Measurements from ENCODE around the gene SCN3B. TPM values are rescaled to one million over a fixed set of nuclear protein-coding genes. Genes with fewer than 3 reads are reported as not detected.

The SCN3B gene
- total RNA-seq, 1 donor from 2014 or later, result 8.9 TPM

DNA sequence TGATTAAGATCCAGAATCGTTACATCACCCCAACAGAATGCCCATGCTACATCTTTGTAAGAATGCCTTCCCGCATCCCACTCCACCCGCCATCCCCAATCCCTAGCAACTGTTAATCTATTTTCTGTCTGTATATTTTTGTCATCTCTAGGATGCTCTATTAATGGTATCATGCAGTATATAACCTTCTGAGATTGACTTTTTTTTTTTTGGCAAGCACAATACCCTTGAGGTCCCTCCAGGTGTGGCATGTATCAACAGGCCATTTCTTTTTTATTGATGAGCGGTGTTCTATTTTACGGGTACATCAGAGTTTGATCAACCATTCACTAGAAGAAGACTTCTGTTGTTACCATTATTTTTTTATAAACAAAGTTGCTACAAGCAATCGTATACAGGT is 30.2 kb upstream of the SCN3B start:
- Histone ChIP-seq H3K9me3 (ENCODE audit: control insufficient read depth in 3 of 3, low read length in 3 of 3) (no peaks in the 10 kb centered on the region), H3K27ac (ENCODE audit: low read depth, low read length) (no peak overlapping the region), H3K9ac (ENCODE audit: low read depth in 1 of 3, low read length in 3 of 3) (no peak overlapping the region), H3K4me1 (ENCODE audit: control insufficient read depth in 3 of 3, insufficient read depth in 3 of 3, low read length in 3 of 3) (no peaks in the 10 kb centered on the region), H3K27me3 (ENCODE audit: control insufficient read depth in 3 of 3, insufficient read depth in 3 of 3, low read length in 3 of 3) (no peaks in the 10 kb centered on the region), H3K4me3 (ENCODE audit: low read length in 3 of 3) (no peak overlapping the region), H3K36me3 (ENCODE audit: control insufficient read depth in 3 of 3, insufficient read depth in 3 of 3, low read length in 3 of 3) (no peaks in the 10 kb centered on the region)

DNA sequence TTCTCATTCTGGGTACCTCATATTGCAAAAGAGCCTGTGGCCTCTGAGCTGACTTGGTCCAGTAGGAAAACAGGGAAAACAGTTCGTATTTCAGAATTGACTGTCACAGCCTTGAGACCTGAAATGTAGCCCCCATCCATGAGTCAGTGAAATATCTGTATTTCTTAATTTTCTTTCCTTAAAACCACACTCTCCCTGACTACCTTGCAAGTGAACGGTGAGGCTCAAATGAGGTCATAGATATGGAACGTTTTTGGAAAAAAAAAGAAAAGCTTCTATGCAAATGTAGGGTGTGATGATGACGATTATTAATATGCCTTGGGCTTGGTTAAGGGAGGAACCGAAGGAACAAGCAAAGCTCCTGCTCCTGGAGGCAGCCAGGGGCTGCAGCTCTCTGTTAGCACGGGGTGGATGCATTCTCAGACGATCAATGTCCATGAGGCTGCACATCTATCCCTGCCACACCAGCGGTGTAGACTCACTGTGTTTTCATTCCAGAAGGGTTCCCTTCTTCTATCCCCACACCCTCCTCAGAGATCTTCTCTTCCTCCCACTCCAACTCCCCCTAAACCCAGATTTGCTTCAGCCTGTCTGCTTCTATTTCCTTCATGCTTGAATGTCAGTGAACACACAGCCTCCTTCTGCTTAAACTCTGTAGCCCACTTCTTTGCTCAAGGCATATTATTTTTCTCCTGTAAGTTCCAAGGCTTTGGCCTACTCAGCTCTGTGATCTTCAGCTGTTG is 29.2 kb upstream of the SCN3B start:
- Histone ChIP-seq H3K9ac (ENCODE audit: low read depth in 1 of 3, low read length in 3 of 3) (no peak overlapping the region), H3K27ac (ENCODE audit: low read depth, low read length) (no peak overlapping the region), H3K9me3 (ENCODE audit: control insufficient read depth in 3 of 3, low read length in 3 of 3) (no peaks in the 10 kb centered on the region), H3K4me3 (ENCODE audit: low read length in 3 of 3) (no peak overlapping the region), H3K27me3 (ENCODE audit: control insufficient read depth in 3 of 3, insufficient read depth in 3 of 3, low read length in 3 of 3) (no peaks in the 10 kb centered on the region), H3K4me1 (ENCODE audit: control insufficient read depth in 3 of 3, insufficient read depth in 3 of 3, low read length in 3 of 3) (no peaks in the 10 kb centered on the region), H3K36me3 (ENCODE audit: control insufficient read depth in 3 of 3, insufficient read depth in 3 of 3, low read length in 3 of 3) (no peaks in the 10 kb centered on the region)

DNA sequence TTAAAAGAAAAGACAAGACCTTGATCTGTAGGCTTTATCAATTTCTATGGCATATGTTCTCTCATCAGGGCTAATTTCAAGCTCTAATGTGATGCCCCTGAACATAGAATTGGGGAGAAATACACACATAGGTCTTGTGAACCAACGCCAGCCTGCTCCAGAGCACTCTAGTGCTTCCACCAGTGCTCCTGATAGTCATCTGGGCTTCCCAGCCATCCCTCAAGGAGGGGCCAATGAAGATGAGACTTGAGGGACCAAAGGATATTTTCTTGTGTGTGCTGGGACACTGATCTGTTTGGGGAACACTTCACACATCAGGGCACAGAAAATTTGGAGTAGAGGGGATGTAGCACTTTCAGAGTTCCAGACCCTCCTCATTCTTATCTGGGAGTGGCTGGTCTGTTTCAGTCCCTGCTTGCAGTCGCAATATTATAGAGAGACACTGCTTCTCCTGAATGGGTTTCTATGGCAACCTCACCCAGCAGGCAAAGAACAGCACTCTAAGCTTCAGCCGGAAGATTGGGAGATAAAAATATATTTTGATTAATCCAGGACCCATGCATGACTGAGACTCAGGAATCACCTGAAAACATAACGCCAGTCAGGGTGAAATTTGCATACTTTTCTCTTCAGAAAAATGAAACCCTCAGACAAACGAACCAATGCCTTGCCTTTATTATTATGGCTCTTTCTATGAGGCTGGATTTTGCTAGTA is 28.4 kb upstream of the SCN3B start:
- Histone ChIP-seq H3K9me3 (ENCODE audit: control insufficient read depth in 3 of 3, low read length in 3 of 3) (no peaks in the 10 kb centered on the region), H3K27me3 (ENCODE audit: control insufficient read depth in 3 of 3, insufficient read depth in 3 of 3, low read length in 3 of 3) (no peaks in the 10 kb centered on the region), H3K36me3 (ENCODE audit: control insufficient read depth in 3 of 3, insufficient read depth in 3 of 3, low read length in 3 of 3) (no peaks in the 10 kb centered on the region), H3K27ac (ENCODE audit: low read depth, low read length) (no peak overlapping the region), H3K4me3 (ENCODE audit: low read length in 3 of 3) (no peak overlapping the region), H3K9ac (ENCODE audit: low read depth in 1 of 3, low read length in 3 of 3) (no peak overlapping the region), H3K4me1 (ENCODE audit: control insufficient read depth in 3 of 3, insufficient read depth in 3 of 3, low read length in 3 of 3) (no peaks in the 10 kb centered on the region)

DNA sequence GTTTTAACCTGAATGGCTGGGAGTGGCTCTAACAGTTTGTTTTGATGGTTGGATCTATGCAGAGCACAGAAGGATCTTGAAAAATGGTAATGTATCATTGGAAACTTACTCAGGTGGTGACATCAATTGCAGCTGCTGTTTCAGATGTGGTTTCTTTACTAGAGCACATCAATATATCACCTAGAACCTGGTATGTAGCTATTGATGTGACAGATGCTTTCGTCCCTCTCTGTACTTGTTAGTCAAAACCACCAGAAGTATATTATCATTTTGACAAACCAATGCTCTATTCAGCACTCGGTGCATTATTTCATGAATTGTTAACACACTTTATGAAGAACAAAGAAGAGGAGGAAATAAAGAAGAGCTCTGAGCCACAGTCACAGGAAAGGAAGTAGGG is 26.6 kb upstream of the SCN3B start:
- Histone ChIP-seq H3K9ac (ENCODE audit: low read depth in 1 of 3, low read length in 3 of 3) (no peak overlapping the region), H3K27ac (ENCODE audit: low read depth, low read length) (no peak overlapping the region), H3K27me3 (ENCODE audit: control insufficient read depth in 3 of 3, insufficient read depth in 3 of 3, low read length in 3 of 3) (no peaks in the 10 kb centered on the region), H3K4me1 (ENCODE audit: control insufficient read depth in 3 of 3, insufficient read depth in 3 of 3, low read length in 3 of 3) (peaks cover 0 to 6% (median 0%) of the 10 kb centered on the region in 3 donors), H3K4me3 (ENCODE audit: low read length in 3 of 3) (no peak overlapping the region), H3K9me3 (ENCODE audit: control insufficient read depth in 3 of 3, low read length in 3 of 3) (no peaks in the 10 kb centered on the region), H3K36me3 (ENCODE audit: control insufficient read depth in 3 of 3, insufficient read depth in 3 of 3, low read length in 3 of 3) (no peaks in the 10 kb centered on the region)

DNA sequence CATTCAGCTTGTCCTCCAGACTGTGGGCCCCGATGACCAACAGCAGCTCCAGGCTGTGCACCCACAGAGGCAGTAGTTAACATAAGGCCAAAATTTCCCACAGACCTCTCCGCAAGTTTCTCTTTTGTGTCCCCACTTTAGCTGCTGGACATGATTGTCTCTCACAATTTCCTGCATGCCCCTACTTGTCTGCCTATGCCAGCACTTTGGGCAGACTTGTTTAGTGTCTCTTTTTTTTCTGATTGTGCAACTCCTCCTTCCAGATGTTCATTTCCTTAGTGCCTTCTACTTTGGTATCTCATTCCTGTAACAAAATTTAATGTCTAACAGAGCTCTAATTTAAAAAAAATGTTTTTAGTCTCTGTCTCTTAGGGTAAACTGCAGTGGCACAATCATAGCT is 23.8 kb upstream of the SCN3B start:
- H3K36me3 ChIP-seq (ENCODE audit: control insufficient read depth in 3 of 3, insufficient read depth in 3 of 3, low read length in 3 of 3), result no peaks in the 10 kb centered on the region
- H3K9me3 ChIP-seq (ENCODE audit: control insufficient read depth in 3 of 3, low read length in 3 of 3), result no peaks in the 10 kb centered on the region
- no peaks in the 10 kb centered on the region for H3K27me3 ChIP-seq (ENCODE audit: control insufficient read depth in 3 of 3, insufficient read depth in 3 of 3, low read length in 3 of 3)
- no peak overlapping the region for H3K27ac ChIP-seq (ENCODE audit: low read depth, low read length)
- H3K4me1 ChIP-seq (ENCODE audit: control insufficient read depth in 3 of 3, insufficient read depth in 3 of 3, low read length in 3 of 3), result peaks cover 0 to 6% (median 0%) of the 10 kb centered on the region in 3 donors
- H3K9ac ChIP-seq (ENCODE audit: low read depth in 1 of 3, low read length in 3 of 3), result no peak overlapping the region
- no peak overlapping the region for H3K4me3 ChIP-seq (ENCODE audit: low read length in 3 of 3)

DNA sequence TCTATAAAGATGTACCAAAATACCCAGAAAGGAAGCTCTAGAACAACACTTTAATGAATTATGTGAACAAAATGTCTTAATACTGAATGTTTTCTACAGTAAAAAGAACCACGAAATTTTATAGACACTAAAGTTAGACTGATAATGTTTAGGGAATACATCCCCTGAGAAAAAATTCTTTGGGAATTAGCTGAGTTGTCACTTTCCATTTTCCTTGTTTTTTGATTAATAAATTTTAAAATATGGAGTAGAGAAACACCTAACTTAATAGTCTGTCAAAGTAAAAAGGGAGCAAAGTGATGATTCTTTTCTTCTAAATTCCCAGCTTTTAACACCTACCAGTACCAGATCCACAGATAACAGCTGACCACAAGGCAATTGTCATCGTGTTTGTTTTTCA is 23.1 kb upstream of the SCN3B start:
- Histone ChIP-seq H3K36me3 (ENCODE audit: control insufficient read depth in 3 of 3, insufficient read depth in 3 of 3, low read length in 3 of 3) (no peaks in the 10 kb centered on the region), H3K27me3 (ENCODE audit: control insufficient read depth in 3 of 3, insufficient read depth in 3 of 3, low read length in 3 of 3) (no peaks in the 10 kb centered on the region), H3K9ac (ENCODE audit: low read depth in 1 of 3, low read length in 3 of 3) (no peak overlapping the region), H3K4me3 (ENCODE audit: low read length in 3 of 3) (no peak overlapping the region), H3K4me1 (ENCODE audit: control insufficient read depth in 3 of 3, insufficient read depth in 3 of 3, low read length in 3 of 3) (peaks cover 0 to 6% (median 0%) of the 10 kb centered on the region in 3 donors), H3K27ac (ENCODE audit: low read depth, low read length) (no peak overlapping the region), H3K9me3 (ENCODE audit: control insufficient read depth in 3 of 3, low read length in 3 of 3) (no peaks in the 10 kb centered on the region)

DNA sequence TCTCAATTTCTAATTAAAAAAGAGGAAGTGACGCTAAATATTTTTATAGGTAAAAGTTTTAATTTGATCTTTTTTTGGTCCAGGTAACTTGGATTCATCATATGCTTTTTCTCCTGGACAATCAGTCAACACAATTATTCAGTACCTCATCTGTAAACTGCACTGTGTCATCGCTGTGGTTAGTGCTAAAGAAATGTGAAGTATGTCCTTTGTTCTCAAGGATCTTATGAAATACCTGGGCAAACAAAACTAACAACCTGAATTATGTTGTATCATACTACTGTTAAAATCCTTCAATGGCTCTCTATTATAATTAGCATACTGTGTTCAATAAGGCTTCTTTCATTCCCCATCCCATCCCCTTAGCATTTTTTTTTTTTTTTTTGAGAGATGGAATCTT is 19.9 kb upstream of the SCN3B start:
- H3K9ac ChIP-seq (ENCODE audit: low read depth in 1 of 3, low read length in 3 of 3), result no peak overlapping the region
- no peaks in the 10 kb centered on the region for H3K27me3 ChIP-seq (ENCODE audit: control insufficient read depth in 3 of 3, insufficient read depth in 3 of 3, low read length in 3 of 3)
- H3K9me3 ChIP-seq (ENCODE audit: control insufficient read depth in 3 of 3, low read length in 3 of 3), result no peaks in the 10 kb centered on the region
- no peak overlapping the region for H3K27ac ChIP-seq (ENCODE audit: low read depth, low read length)
- H3K4me1 ChIP-seq (ENCODE audit: control insufficient read depth in 3 of 3, insufficient read depth in 3 of 3, low read length in 3 of 3), result peaks cover 0 to 6% (median 2%) of the 10 kb centered on the region in 3 donors
- no peaks in the 10 kb centered on the region for H3K36me3 ChIP-seq (ENCODE audit: control insufficient read depth in 3 of 3, insufficient read depth in 3 of 3, low read length in 3 of 3)
- H3K4me3 ChIP-seq (ENCODE audit: low read length in 3 of 3), result no peak overlapping the region

DNA sequence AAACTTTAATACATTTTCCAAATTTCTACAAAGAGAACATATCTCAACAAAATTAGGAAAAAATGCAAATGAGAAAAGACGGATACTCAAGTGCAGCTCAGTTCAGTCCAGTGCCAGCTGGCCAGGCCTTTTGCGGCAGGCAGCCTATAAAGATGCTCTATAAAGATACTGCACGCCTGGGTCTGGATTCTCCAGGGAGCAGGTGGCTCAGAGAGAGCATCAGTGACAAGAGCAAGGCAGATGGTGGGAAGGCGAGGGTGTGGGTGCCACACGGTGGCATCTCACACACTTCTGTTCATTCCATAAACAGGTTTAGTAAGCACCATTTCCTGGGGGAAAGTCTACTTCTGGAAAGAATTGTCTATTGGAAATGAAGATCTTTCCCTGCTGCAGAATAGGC is 18.1 kb upstream of the SCN3B start:
- Histone ChIP-seq H3K27me3 (ENCODE audit: control insufficient read depth in 3 of 3, insufficient read depth in 3 of 3, low read length in 3 of 3) (no peaks in the 10 kb centered on the region), H3K9ac (ENCODE audit: low read depth in 1 of 3, low read length in 3 of 3) (no peak overlapping the region), H3K36me3 (ENCODE audit: control insufficient read depth in 3 of 3, insufficient read depth in 3 of 3, low read length in 3 of 3) (no peaks in the 10 kb centered on the region), H3K4me3 (ENCODE audit: low read length in 3 of 3) (no peak overlapping the region), H3K27ac (ENCODE audit: low read depth, low read length) (no peak overlapping the region), H3K9me3 (ENCODE audit: control insufficient read depth in 3 of 3, low read length in 3 of 3) (no peaks in the 10 kb centered on the region), H3K4me1 (ENCODE audit: control insufficient read depth in 3 of 3, insufficient read depth in 3 of 3, low read length in 3 of 3) (peaks cover 0 to 6% (median 2%) of the 10 kb centered on the region in 3 donors)

DNA sequence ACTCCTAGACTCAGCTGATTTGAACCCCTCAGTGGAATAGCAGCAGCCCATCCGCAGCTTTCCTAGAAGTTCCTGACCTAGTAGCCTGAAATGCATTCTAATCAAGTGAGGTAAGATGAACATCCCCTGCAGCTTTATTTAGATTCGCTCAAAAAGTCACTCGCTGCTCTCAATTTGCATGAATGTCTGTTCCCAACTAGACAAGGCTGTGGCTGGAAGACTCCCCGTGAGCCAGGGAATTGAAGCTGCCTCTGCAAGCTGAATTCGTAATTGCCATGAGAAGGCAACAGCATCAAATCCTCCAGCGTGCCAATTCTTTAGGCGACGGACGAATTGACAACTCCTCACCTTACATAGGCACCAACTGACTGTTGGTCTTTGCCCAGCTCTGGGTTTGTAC is 17.1 kb upstream of the SCN3B start:
- H3K27ac ChIP-seq (ENCODE audit: low read depth, low read length), result no peak overlapping the region

DNA sequence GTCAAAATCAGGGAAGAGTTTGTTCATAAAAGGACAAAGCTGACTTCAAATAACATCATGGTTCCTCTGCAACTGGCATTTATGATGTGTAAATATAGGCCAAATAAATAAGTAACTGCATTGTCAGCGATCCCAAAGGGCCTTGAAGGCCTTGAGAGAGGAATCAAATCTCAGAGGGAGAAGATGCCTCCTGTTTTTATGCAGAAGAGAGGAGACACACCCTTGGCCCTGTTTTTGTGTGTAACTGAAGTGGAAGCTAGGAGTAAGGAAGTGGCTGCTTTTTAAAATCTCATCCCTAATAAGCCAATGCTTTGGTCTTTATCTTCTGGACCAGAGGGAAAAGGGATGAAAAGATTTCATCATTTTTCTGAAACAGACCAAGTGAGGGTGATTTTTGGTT is 15.7 kb upstream of the SCN3B start:
- Histone ChIP-seq H3K4me3 (ENCODE audit: low read length in 3 of 3) (no peak overlapping the region), H3K27ac (ENCODE audit: low read depth, low read length) (no peak overlapping the region), H3K36me3 (ENCODE audit: control insufficient read depth in 3 of 3, insufficient read depth in 3 of 3, low read length in 3 of 3) (no peaks in the 10 kb centered on the region), H3K9ac (ENCODE audit: low read depth in 1 of 3, low read length in 3 of 3) (no peak overlapping the region), H3K4me1 (ENCODE audit: control insufficient read depth in 3 of 3, insufficient read depth in 3 of 3, low read length in 3 of 3) (peaks cover 0 to 2% (median 0%) of the 10 kb centered on the region in 3 donors), H3K9me3 (ENCODE audit: control insufficient read depth in 3 of 3, low read length in 3 of 3) (no peaks in the 10 kb centered on the region), H3K27me3 (ENCODE audit: control insufficient read depth in 3 of 3, insufficient read depth in 3 of 3, low read length in 3 of 3) (no peaks in the 10 kb centered on the region)

More for the DNA sequence above, 17.1 kb upstream of the SCN3B start:
- H3K27me3 ChIP-seq (ENCODE audit: control insufficient read depth in 3 of 3, insufficient read depth in 3 of 3, low read length in 3 of 3), result no peaks in the 10 kb centered on the region
- H3K9ac ChIP-seq (ENCODE audit: low read depth in 1 of 3, low read length in 3 of 3), result no peak overlapping the region
- no peaks in the 10 kb centered on the region for H3K9me3 ChIP-seq (ENCODE audit: control insufficient read depth in 3 of 3, low read length in 3 of 3)
- H3K36me3 ChIP-seq (ENCODE audit: control insufficient read depth in 3 of 3, insufficient read depth in 3 of 3, low read length in 3 of 3), result no peaks in the 10 kb centered on the region
- H3K4me3 ChIP-seq (ENCODE audit: low read length in 3 of 3), result no peak overlapping the region
- peaks cover 0 to 4% (median 2%) of the 10 kb centered on the region in 3 donors for H3K4me1 ChIP-seq (ENCODE audit: control insufficient read depth in 3 of 3, insufficient read depth in 3 of 3, low read length in 3 of 3)
